Suppressor macrophage (primary cell): Measurements from ENCODE around the gene CUL1.
"Not testable (repeated sequence)": the region's sequence is repeated elsewhere in the genome, so short reads cannot be mapped to it uniquely, and the experiment has no call there.

Experiments used
- DNase-seq, 4 experiments: peaks; one replicate each; pipeline ENCODE4 v3.0.0-alpha.2; 2020 to 2022

The CUL1 gene

GRCh38 chr7:148697256-148698006 is 1.3 kb upstream of the CUL1 start:
- peak; percentile 18 to 59 (median 42) for DNase-seq

DNA sequence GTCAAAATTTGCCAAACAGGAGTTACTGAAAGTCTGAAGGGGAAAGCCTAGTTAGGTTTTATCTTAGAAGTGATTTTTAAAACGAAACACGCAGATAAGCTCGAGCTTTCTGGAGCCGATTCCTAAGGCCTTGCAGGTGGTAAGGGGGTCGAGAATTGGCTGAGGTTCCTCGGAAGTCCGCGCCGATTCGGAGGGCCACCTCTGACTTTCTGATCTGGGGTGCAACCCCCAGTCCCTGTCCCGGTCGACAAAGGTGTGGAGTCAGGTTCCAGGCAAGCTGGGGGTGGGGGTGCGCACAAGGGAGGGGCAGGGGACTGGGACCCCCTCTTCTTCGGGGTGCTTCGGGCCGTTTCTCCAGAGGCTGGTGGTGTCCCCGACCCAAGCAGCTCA is 701 bp upstream of the CUL1 start:
- DNase-seq = no peak

GRCh38 chr7:148699024-148699781 is 500 bp downstream of the CUL1 start:
- DNase-seq = peak; percentile 78 to 86 (median 83)

- peak in 3 of 4 experiments; percentile 31 to 60 (median 46) for DNase-seq
Observed at GRCh38 chr7:148699782-148700629, 1.3 kb downstream of the CUL1 start.

DNA sequence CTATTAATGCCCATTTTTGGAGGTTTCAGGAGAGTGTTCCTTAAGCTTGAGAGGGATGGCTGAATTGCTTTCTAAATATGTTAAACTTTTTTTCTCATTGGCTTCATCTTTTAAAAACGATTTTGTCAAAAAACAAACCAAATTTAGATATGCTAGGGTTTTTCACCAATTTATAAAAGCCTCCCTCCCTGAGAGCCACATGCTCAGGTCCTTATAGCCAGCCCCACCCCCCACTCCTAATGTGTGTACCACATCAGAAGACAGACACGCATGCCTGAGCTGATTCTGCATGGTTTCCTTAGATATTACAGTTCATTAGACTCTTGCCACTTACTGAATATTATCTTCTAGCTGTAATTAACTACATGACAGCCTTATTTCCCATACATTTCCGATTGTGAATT is 2.0 kb downstream of the CUL1 start:
- DNase-seq = peak in 1 of 4 experiments; percentile 14

GRCh38 chr7:148701414-148701813 is 2.7 kb downstream of the CUL1 start:
- DNase-seq = peak; percentile 37 to 69 (median 68)

DNA sequence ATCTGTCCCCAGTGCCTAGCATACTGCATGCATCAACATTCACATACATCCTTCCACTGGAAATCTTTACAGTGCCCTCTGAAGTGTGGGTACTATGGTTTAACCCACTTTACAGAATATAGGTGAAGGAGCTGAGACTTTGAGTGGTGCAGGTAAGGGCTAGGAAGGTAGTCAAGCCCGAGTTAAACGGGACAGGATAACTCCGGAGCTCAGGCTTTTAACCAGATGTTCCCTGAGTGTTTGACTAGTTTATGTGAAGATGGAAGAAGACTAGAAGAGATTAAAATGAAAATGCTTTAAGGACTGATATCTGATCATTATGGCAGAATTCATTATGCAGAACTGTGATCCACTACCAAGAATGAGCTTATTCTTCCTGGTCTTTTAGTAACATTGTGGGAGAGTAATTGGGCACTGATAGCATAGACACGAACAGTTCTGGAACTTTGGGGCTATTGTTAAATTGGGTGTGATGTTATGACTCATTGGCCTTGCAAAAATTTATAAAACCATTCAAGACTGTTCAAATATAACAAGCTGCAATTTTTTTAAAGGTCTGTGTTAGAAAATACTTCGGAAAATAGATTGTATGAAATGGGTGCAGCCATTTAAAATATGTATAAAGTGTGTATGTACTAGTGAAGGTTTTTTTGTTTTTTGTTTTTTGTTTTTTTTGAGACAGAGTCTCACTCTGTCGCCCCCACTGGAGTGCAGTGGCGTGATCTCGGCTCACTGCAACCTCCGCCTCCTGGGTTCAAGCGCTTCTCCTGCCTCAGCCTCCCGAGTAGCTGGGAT is 4.4 kb downstream of the CUL1 start:
- DNase-seq = no peak

- not testable (repeated sequence) for DNase-seq
Observed at GRCh38 chr7:148703671-148703962, 4.9 kb downstream of the CUL1 start.

GRCh38 chr7:148704189-148704588 is 5.5 kb downstream of the CUL1 start:
- no peak for DNase-seq

DNA sequence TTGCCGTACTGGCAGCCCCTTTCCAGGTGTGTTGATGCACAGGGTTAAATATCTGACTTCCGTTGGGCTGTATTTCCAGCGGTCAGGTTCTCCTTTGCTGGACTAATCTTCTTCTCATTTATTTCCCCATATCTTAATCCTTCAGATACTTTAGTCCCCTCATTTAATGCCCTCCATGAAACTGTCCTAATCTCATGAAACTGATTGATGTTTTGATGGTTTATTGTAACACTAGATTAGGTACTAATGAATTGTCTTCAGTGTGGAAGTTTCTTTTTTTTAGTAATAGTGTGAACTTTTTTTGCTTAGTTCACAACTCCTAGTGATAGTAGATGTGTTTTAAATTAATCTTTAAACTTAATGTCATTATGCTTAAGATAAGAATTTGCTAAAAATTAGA is 6.3 kb downstream of the CUL1 start:
- no peak for DNase-seq

DNA sequence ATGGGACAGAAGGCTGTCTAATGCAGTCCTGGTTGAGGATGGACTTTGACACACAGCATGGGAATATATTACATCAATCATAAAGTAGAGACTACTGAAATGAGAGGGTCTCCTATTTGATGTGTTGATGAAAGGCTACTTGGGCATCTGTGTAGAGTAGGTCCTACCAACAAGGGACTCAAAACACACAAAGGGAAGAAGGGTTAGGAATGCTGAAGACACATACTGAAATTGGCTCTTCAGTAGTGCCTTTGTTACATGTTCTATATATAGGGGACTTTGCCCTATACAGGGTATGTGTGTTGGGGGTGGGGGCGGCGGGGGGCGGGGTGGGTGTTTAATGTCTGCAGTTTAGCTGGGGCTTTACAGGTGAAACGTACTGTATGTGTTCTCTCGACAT is 7.7 kb downstream of the CUL1 start:
- no peak for DNase-seq

DNA sequence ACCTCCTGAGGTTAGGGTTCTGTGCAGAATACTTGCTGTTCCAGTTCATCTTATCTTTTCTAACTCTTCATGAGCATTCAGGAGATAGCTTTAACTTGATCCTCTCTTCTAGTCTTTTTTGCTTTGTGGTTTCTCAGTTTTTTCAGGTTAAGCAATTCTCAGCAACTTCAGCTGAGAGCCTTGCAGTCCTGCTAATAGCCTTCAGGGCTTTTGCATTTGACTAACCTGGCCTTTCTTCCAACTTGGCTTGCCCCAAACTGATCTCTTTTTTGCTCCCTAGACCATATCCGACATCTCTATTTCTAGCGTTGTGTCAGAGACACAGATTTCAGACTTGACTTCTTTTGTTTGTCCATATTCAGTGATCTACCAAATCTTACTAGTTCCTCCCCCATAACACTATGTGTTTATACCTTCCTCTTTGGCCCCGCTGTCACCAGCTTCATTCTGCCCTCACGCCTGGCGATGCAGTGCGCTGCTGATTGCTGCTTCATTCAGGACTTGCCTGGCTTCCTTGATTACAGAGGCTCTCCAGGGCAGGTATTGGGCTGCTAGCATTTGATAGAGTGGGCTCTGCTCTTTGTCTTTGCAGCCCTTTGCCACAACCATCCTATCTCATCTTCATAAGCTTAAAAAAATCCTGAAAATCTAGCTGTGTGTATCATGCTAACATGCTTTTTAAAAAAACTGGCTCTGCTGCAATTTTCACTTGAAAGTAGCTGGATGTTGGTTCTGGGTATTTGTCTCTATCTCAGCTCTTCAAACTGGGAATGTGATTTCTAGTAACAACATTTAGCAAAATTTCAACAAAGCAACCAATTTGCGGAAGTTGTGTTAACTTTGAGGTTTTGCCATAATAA is 9.6 kb downstream of the CUL1 start:
- peak; percentile 18 to 53 (median 48) for DNase-seq

- DNase-seq = no peak
Observed at GRCh38 chr7:148709014-148709413, 10.3 kb downstream of the CUL1 start.

GRCh38 chr7:148710426-148710825 is 11.7 kb downstream of the CUL1 start:
- not testable (repeated sequence) for DNase-seq

DNA sequence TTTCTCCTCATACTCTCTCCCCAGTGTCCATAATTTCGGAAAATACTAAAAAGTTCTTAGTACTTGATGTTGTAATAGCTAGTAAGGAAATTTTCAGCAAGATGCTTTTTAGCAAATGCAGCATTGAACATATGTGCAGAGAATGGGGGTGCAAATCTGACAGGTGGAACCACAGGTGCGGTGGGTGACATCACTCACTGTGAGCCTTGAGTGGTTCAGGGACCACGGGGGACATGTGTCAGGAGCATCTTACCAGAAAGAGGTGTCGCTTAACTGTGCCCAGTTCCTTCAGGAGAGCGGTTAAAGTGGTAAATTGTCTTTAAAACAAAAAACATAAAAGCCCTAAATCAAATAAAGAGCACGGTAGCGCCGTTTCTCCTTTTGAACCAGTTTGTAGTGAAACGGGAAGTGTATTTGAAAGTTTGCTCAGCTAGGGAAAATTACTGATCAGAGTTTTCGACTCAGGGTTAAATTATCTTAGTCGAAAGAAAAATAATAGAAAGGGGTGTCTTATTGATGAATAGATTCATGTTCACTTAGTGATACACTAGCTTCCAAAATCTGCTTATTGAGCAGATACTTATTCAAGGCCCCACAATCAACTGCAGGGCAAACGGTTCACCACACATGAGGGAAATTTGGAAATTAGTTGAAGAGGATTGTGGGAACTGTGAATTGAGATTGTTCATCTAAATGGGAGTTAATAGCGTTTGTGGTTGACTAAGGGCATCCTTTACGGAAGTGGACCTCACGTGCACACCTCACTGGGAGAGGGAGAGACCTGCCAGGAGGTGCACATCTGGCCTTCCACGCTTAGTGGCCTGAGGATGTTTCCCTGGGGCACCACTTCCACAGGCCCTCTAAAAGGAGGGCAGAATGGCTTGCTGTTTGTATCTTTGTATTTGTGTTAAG is 12.7 kb downstream of the CUL1 start:
- peak in 3 of 4 experiments; percentile 18 to 36 (median 31) for DNase-seq

DNA sequence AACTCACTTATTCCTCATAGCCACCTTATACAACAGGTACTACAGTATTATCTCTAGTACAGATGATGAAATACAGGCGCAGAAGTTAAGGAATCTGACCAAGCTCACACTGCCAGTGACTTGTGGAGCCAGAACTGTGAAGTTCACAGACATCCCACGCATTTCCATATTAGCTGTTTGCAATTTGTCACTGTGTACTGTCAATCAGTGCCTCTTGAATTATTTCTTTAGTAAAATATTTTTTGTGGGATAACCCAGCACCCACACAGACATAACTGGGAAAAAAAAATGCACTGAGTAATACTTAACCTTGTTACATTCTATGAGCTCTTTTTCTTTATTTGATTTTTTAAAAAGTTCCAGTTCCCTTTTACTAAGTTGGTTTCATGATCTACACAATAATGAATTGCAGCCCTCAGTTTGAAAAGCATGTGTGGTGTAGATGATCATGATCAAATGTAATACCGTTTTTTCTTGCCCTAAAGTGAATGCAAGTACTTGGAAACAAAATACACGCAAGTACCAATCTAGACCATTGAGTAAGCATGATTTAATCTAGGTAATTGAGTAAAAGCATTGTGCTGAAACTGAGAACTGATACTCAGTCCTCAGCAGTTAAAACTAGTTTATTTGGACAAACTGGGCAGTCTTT is 14.1 kb downstream of the CUL1 start:
- peak in 3 of 4 experiments; percentile 20 to 49 (median 41) for DNase-seq

GRCh38 chr7:148714498-148714897 is 15.8 kb downstream of the CUL1 start:
- no peak for DNase-seq

DNA sequence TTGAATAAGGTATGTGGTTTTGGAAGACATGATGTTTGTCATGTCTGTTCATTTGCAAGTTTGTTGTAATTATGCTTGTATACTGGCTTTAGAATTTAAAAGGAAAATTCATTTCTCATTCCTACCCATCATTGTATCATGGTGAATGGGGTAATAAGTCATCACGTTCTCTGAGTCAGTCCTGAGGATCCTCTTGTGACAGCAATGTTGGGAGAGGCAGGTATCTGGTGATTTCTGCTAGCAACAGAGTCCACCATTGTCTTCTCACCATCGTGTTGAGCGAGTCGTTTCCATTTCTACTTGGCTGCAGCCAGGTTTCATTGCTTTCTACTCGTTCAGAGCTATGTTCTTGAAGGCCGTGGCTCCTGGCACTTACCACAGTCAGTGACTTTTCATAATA is 16.3 kb downstream of the CUL1 start:
- DNase-seq = no peak

DNA sequence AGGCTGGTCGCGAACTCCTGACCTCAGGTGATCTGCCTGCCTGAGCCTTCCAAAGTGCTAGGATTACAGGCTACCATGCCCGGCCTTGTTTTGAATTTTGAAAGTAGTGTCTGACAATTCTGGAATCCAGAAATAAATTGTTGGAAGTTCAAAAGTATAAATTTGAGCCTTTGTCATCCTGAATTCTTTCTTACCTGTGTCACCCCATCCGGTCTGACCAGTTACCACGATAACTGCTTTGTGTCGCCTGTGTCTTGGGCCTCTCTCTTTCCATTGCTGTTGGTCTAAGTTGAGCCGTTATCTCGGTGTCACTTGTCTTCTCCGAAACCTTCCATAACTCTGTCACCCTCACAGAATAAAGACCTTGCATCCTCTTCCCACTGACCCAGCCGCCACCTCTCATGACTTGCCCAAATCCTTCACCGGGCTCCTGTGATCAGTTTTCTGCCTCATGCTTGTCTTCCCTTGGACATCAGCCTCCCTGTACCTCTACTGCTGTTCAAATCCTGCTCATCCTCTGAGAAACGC is 18.6 kb downstream of the CUL1 start:
- no peak for DNase-seq
